GM18858 (cell line): ENCODE data around the gene DOLPP1.

Source experiments
- ATAC-seq: cut with Tn5 transposase; IDR thresholded peaks from one replicate; pipeline ENCODE4 v1.9.1; 2021; ENCODE audit not compliant: unreplicated experiment

DOLPP1 gene

GRCh38 chr9:129080601-129081387, at the start of gene DOLPP1:
Gene DOLPP1 (plus strand): TSS chr9:129081111. CDS start chr9:129081132, 21 bp downstream.
- peak; percentile 85 for ATAC-seq

- no peak for ATAC-seq
These were observed 49.4 kb upstream of the DOLPP1 start for GRCh38 chr9:129031514-129031913.

- ATAC-seq: no peak
These were observed 48.3 kb upstream of the DOLPP1 start for GRCh38 chr9:129032541-129033159.

- ATAC-seq: no peak
These were observed 47.7 kb upstream of the DOLPP1 start for GRCh38 chr9:129033216-129033615.

- peak; percentile 2 for ATAC-seq
These were observed 45.1 kb upstream of the DOLPP1 start for GRCh38 chr9:129035838-129036237.

GRCh38 chr9:129036241-129036922, 44.5 kb upstream of the DOLPP1 start, which contains the start of gene MIGA2:
Gene MIGA2 (plus strand): TSS chr9:129036626. CDS start chr9:129040595, 3,969 bp downstream.
- ATAC-seq: peak; percentile 85

- no peak for ATAC-seq
These were observed 43.8 kb upstream of the DOLPP1 start for GRCh38 chr9:129036923-129037766.

GRCh38 chr9:129037767-129038098, 43.2 kb upstream of the DOLPP1 start:
- no peak for ATAC-seq

GRCh38 chr9:129038109-129038852, 42.6 kb upstream of the DOLPP1 start:
- no peak for ATAC-seq

- ATAC-seq: no peak
These were observed 40.7 kb upstream of the DOLPP1 start for GRCh38 chr9:129040113-129040643.

- ATAC-seq: no peak
These were observed 38.9 kb upstream of the DOLPP1 start for GRCh38 chr9:129042016-129042415.

GRCh38 chr9:129052592-129052991, 28.3 kb upstream of the DOLPP1 start:
- ATAC-seq: no peak

- no peak for ATAC-seq
These were observed 27.9 kb upstream of the DOLPP1 start for GRCh38 chr9:129053020-129053419.

- ATAC-seq: no peak
These were observed 26.6 kb upstream of the DOLPP1 start for GRCh38 chr9:129054163-129054851.

GRCh38 chr9:129058965-129059795, 21.7 kb upstream of the DOLPP1 start:
- ATAC-seq: no peak

- no peak for ATAC-seq
These were observed 20.8 kb upstream of the DOLPP1 start for GRCh38 chr9:129059796-129060785.

- ATAC-seq: no peak
These were observed 19.9 kb upstream of the DOLPP1 start for GRCh38 chr9:129060991-129061390.
